Measurements from ENCODE around the gene HOXB7.
A peak's percentile ranks its signal among the peaks of the same experiment; 100 is the strongest.

DNA sequence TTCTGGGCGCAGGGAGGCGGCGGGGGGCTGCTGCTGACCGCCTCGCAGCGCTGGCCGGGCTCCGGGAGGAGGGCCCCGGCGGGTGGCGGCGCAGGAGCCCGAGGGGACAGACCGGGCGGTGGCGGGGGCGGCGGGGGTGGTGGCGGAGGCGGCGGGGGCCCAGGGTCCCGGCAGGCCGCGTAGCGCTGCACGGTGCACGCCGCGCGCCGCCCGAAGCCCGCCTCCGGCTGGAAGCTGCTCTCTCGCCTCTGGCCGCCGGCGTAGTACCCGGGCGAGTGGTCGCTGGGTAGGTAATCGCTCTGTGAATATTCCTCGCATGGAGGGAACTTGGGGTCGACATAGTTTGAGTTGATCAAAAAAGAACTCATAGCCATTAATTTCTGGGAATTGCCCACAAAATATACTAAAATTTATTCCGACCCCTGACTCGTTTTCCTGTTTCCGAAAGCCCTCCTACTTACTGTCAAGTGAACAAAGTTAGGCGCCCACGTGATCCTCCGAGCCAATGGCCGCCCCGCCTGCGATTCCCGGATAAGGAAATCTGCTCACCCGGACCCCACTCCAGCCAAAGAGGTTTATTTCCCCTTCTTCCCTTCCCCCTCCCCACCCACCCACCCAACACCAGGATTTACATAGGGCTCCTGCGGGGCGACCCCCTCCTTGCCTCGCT lies 32.7 kb downstream of the HOXB7 start, which contains the start of gene HOXB4:
- TF ChIP-seq, protein P1, sequence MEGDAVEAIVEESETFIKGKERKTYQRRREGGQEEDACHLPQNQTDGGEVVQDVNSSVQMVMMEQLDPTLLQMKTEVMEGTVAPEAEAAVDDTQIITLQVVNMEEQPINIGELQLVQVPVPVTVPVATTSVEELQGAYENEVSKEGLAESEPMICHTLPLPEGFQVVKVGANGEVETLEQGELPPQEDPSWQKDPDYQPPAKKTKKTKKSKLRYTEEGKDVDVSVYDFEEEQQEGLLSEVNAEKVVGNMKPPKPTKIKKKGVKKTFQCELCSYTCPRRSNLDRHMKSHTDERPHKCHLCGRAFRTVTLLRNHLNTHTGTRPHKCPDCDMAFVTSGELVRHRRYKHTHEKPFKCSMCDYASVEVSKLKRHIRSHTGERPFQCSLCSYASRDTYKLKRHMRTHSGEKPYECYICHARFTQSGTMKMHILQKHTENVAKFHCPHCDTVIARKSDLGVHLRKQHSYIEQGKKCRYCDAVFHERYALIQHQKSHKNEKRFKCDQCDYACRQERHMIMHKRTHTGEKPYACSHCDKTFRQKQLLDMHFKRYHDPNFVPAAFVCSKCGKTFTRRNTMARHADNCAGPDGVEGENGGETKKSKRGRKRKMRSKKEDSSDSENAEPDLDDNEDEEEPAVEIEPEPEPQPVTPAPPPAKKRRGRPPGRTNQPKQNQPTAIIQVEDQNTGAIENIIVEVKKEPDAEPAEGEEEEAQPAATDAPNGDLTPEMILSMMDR (IDR thresholded peaks at IDR 0.05) = no peak
- peak; percentile 17 to 37 for TF ChIP-seq POLR2A (IDR thresholded peaks at IDR 0.05)
- TF ChIP-seq EP300 (IDR thresholded peaks at IDR 0.05) = no peak
- TF ChIP-seq POLR2AphosphoS5 (IDR thresholded peaks at IDR 0.05) = peak; percentile 54 to 83 (median 62)

Data from sigmoid colon (tissue), 4 donors.